ENCODE results near the gene IRF3. TPM values are rescaled to one million over a fixed set of nuclear protein-coding genes. Genes with fewer than 3 reads are reported as not detected.

The IRF3 gene
- total RNA-seq, 1 donor from 2014 or later: 34.5 TPM

DNA sequence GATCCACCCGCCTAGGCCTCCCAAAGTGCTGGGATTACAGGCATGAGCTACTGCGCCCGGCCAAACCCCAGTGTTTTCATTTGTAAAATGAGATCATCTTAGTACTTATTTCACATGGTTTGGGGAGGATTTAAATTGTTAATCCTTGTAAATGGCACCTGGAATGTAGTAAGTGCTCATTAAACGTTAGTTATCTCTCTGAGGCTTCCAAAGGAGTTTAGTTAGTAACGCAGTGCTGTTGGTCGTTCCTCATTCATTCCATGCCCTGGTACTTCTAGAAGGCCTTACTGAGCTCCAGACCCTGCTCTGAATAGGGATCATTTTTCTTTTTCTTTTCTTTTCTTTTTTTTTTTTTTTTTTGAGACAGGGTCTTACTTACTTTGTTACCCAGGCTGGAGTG, 30.5 kb upstream of the IRF3 start:
- H3K27me3 ChIP-seq (ENCODE audit: low read depth): peaks cover 11% of the 10 kb centered on the region
- no peaks in the 10 kb centered on the region for H3K9me3 ChIP-seq (replicated peaks)
- H3K27ac ChIP-seq (replicated peaks): no peak overlapping the region
- TF ChIP-seq, protein P1, sequence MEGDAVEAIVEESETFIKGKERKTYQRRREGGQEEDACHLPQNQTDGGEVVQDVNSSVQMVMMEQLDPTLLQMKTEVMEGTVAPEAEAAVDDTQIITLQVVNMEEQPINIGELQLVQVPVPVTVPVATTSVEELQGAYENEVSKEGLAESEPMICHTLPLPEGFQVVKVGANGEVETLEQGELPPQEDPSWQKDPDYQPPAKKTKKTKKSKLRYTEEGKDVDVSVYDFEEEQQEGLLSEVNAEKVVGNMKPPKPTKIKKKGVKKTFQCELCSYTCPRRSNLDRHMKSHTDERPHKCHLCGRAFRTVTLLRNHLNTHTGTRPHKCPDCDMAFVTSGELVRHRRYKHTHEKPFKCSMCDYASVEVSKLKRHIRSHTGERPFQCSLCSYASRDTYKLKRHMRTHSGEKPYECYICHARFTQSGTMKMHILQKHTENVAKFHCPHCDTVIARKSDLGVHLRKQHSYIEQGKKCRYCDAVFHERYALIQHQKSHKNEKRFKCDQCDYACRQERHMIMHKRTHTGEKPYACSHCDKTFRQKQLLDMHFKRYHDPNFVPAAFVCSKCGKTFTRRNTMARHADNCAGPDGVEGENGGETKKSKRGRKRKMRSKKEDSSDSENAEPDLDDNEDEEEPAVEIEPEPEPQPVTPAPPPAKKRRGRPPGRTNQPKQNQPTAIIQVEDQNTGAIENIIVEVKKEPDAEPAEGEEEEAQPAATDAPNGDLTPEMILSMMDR (IDR thresholded peaks at IDR 0.05; ENCODE audit: borderline replicate concordance): no peak
- intact Hi-C loops (cut with micrococcal nuclease): no loop called here
- peaks cover 7% of the 10 kb centered on the region for H3K4me1 ChIP-seq
- DNase-seq: no peak
- H3K36me3 ChIP-seq: no peaks in the 10 kb centered on the region
- H3K4me3 ChIP-seq: no peak overlapping the region

- intact Hi-C loops (cut with micrococcal nuclease): no loop called here
Observed at GRCh38 chr19:49692147-49692506, 26.5 kb upstream of the IRF3 start.

DNA sequence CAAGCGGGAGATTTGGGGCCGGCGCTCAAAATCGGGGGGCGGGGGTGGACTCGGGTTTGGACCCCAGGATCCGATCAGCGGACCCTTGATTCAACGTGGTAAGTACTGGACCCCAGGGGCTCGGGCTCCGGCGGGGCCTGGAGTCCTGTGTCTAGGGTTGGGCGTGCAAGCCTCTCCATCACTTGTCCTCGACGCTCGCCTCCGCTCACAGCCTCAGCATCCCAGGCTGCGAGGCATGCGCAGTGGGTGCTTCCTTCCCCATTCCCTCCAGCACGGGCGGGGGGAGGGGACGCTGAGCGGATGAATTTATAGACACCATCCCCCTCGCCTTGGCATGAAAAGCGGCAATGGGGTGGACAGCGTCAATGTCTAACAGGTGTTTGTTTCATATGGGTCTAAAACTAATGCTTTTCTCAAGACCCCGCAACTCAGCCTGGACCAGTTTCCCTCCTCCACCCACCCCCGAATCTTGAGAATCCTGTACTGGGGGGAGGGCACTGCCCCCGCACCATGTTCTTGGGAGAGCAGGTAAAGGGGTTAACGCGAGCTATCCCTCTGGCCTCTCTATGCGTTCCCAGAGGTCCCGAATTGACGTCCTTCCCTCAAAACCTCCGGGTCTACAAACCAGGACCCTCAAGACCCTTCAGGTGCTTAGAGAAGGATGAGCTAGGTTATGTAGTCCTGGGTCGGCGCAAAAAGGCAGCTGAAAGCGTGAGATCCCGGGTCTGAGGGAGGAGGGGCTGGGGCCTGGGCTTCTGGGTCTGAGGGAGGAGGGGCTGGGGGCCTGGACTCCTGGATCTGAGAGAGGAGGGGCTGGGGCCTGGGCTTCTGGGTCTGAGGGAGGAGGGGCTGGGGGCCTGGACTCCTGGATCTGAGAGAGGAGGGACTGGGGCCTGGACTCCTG, 25.8 kb upstream of the IRF3 start:
- Histone ChIP-seq H3K36me3 (peaks cover 17% of the 10 kb centered on the region), H3K27me3 (ENCODE audit: low read depth) (peaks cover 11% of the 10 kb centered on the region), H3K27ac (replicated peaks) (peak overlapping the region; percentile 81), H3K4me1 (peaks cover 49% of the 10 kb centered on the region), H3K4me3 (peak overlapping the region; percentile 67), H3K9me3 (replicated peaks) (no peaks in the 10 kb centered on the region)
- intact Hi-C loops (cut with micrococcal nuclease): no loop called here
- TF ChIP-seq, protein P1 (IDR thresholded peaks at IDR 0.05; ENCODE audit: borderline replicate concordance): no peak
- peak; percentile 68 for DNase-seq

More at GRCh38 chr19:49692147-49692506, 26.5 kb upstream of the IRF3 start:
- peaks cover 45% of the 10 kb centered on the region for H3K4me1 ChIP-seq
- peaks cover 12% of the 10 kb centered on the region for H3K36me3 ChIP-seq
- no peak overlapping the region for H3K4me3 ChIP-seq
- DNase-seq: no peak
- H3K9me3 ChIP-seq (replicated peaks): no peaks in the 10 kb centered on the region
- TF ChIP-seq, protein P1 (IDR thresholded peaks at IDR 0.05; ENCODE audit: borderline replicate concordance): no peak
- H3K27me3 ChIP-seq (ENCODE audit: low read depth): peaks cover 11% of the 10 kb centered on the region
- H3K27ac ChIP-seq (replicated peaks): no peak overlapping the region

DNA sequence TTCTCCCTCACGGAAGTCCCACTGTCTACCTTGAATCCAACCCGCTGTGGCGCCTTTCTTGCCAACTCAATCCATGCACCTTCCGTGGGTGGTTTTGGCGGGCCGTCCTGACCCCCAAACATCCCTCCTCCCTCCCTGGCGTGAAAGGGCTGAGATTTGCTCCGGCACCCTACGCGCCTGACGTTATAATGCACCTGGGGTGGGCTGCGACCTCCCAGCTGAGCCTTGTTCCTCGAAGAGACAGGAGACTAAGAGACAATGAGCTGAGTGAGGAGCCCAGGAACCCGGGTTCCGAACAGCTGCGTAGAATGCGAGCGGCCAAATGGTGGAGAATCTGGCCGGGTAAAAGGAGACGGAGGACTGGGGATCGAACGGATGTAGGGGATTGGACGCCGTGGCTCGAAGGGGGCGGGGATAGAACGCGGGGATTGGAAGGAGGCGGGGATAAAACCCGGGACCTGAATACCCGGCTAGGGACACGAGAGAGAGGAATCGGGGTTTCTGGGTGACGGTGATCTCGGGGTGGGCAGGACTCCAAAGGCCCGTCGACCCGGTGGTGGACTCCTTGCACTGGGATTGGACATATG, 25.1 kb upstream of the IRF3 start, which contains the start of gene CPT1C:
CPT1C (plus strand) TSS at position 461 of the 587 bp plus-strand sequence. CDS start 1,137 bp downstream, outside the sequence.
- H3K36me3 ChIP-seq: peaks cover 24% of the 10 kb centered on the region
- peaks cover 57% of the 10 kb centered on the region for H3K4me1 ChIP-seq
- no peaks in the 10 kb centered on the region for H3K9me3 ChIP-seq (replicated peaks)
- peak within 1 kb of the TSS; percentile 81 for H3K27ac ChIP-seq (replicated peaks)
- TF ChIP-seq, protein P1 (IDR thresholded peaks at IDR 0.05; ENCODE audit: borderline replicate concordance): no peak
- peak; percentile 83 for DNase-seq
- peaks cover 11% of the 10 kb centered on the region for H3K27me3 ChIP-seq (ENCODE audit: low read depth)
- H3K4me3 ChIP-seq: peak within 1 kb of the TSS; percentile 67
- intact Hi-C loops (cut with micrococcal nuclease): no loop called here

DNA sequence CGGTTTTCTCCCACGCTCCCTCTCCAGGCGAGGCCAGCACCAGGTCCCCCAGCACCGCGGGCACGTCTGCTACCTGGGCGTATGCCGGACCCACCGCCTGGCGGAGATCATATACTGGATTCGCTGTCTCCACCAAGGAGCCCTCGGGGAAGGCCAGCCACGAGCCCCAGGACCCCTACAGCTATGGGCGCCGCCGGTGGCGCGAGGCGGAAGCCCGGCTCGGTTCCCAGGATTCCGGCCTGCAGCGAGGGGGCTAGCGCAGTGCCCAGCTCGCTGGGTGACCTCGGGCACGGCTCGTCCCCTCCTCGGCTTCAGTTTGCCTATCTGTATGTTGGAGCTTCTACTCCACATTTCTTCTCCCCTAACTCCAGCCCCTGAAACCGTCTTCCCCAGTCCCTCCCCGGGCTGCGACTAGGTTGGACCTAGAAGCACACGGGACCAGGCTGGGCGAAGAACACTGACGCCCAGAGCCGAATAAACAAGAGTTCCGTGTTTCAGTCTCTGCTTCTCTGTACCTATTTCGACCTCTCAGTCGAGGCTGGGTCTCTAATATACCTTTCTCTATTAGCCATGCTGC, 24.5 kb upstream of the IRF3 start:
- no peak for DNase-seq
- H3K36me3 ChIP-seq: peaks cover 30% of the 10 kb centered on the region
- peak overlapping the region; percentile 81 for H3K27ac ChIP-seq (replicated peaks)
- no peaks in the 10 kb centered on the region for H3K9me3 ChIP-seq (replicated peaks)
- intact Hi-C loops (cut with micrococcal nuclease): no loop called here
- H3K27me3 ChIP-seq (ENCODE audit: low read depth): peaks cover 11% of the 10 kb centered on the region
- peak overlapping the region; percentile 67 for H3K4me3 ChIP-seq
- TF ChIP-seq, protein P1 (IDR thresholded peaks at IDR 0.05; ENCODE audit: borderline replicate concordance): peak; percentile 36
- H3K4me1 ChIP-seq: peaks cover 62% of the 10 kb centered on the region

All from left ventricle myocardium inferior (tissue), 1 donor.